Thoracic aorta (tissue), 2 donors: ENCODE measurements around the gene RASSF5. TPM values are rescaled to one million over a fixed set of nuclear protein-coding genes. Genes with fewer than 3 reads are reported as not detected.

ENCODE experiments used
- ATAC-seq: fragments of 150-250 bp; one replicate; pipeline ENCODE4 v1.8.0; 2017; ENCODE audit warnings: low read depth; ENCODE audit not compliant: insufficient number of reproducible peaks, low FRiP score
- DNase-seq: peaks from one replicate; pipeline ENCODE4 v3.0.0-alpha.2; 2020; ENCODE audit warnings: low spot score
- H3K27ac ChIP-seq, 2 donors: fragments of 200-600 bp; sonication (generic); 1 replicate in 1 of 2; 2 replicates in 1 of 2; pipeline ENCODE4 v1.5.1; 2016; ENCODE audit warnings: mild to moderate bottlenecking in 2 of 2, moderate library complexity in 2 of 2
- H3K27me3 ChIP-seq: fragments of 200-600 bp; sonication (generic); replicated peaks from 2 replicates; pipeline ENCODE4 v1.6.0; 2016; ENCODE audit warnings: mild to moderate bottlenecking; ENCODE audit not compliant: insufficient read depth
- H3K36me3 ChIP-seq: fragments of 200-600 bp; sonication (generic); one replicate; pipeline ENCODE4 v1.5.1; 2016
- H3K4me1 ChIP-seq, 2 donors: fragments of 200-600 bp; sonication (generic); 1 replicate in 1 of 2; 2 replicates in 1 of 2; pipeline versions ENCODE4 v1.5.1 to v1.6.0; 2016; ENCODE audit warnings: low read depth in 2 of 2, mild to moderate bottlenecking in 1 of 2; ENCODE audit not compliant: control insufficient read depth in 1 of 2
- H3K4me3 ChIP-seq: fragments of 200-600 bp; sonication (generic); 2 replicates; pipeline ENCODE4 v1.5.1; 2016; ENCODE audit warnings: mild to moderate bottlenecking
- H3K9me3 ChIP-seq: fragments of 200-600 bp; sonication (generic); 2 replicates; pipeline ENCODE4 v1.5.1; 2016
- total RNA-seq, 2 donors: library from RNA; depleted of rRNA; stranded (reverse); fragments of >200 nt; gene quantifications; one replicate each; pipeline versions ENCODE4 v1.1.0 to v1.2.3, GENCODE V29; 2016
- TF ChIP-seq, protein P1 (sequence below): fragments of 200-600 bp; sonication (generic); IDR thresholded peaks from one replicate; pipeline ENCODE4 v1.5.1; 2019; ENCODE audit warnings: antibody characterized with exemption

RASSF5 gene
- total RNA-seq, 2 donors from 2014 or later = 21.7 to 22.8 TPM

- Histone ChIP-seq H3K4me1 (peaks cover 10 to 20% of the 10 kb centered on the region in 2 donors), H3K27me3 (no peaks in the 10 kb centered on the region), H3K4me3 (no peak overlapping the region), H3K27ac (no peak overlapping the region), H3K9me3 (no peaks in the 10 kb centered on the region), H3K36me3 (no peaks in the 10 kb centered on the region)
- DNase-seq (no peak), ATAC-seq (no peak)
- TF ChIP-seq, protein P1, sequence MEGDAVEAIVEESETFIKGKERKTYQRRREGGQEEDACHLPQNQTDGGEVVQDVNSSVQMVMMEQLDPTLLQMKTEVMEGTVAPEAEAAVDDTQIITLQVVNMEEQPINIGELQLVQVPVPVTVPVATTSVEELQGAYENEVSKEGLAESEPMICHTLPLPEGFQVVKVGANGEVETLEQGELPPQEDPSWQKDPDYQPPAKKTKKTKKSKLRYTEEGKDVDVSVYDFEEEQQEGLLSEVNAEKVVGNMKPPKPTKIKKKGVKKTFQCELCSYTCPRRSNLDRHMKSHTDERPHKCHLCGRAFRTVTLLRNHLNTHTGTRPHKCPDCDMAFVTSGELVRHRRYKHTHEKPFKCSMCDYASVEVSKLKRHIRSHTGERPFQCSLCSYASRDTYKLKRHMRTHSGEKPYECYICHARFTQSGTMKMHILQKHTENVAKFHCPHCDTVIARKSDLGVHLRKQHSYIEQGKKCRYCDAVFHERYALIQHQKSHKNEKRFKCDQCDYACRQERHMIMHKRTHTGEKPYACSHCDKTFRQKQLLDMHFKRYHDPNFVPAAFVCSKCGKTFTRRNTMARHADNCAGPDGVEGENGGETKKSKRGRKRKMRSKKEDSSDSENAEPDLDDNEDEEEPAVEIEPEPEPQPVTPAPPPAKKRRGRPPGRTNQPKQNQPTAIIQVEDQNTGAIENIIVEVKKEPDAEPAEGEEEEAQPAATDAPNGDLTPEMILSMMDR = no peak
Measured at GRCh38 chr1:206514813-206515387, 7.6 kb downstream of the RASSF5 start.

GRCh38 chr1:206516728-206516990 is 9.3 kb downstream of the RASSF5 start:
- Histone ChIP-seq H3K36me3 (no peaks in the 10 kb centered on the region), H3K9me3 (no peaks in the 10 kb centered on the region), H3K4me1 (peaks cover 10 to 20% of the 10 kb centered on the region in 2 donors), H3K27me3 (no peaks in the 10 kb centered on the region), H3K27ac (no peak overlapping the region), H3K4me3 (no peak overlapping the region)
- ATAC-seq (no peak), DNase-seq (no peak)
- TF ChIP-seq, protein P1 = no peak

DNA sequence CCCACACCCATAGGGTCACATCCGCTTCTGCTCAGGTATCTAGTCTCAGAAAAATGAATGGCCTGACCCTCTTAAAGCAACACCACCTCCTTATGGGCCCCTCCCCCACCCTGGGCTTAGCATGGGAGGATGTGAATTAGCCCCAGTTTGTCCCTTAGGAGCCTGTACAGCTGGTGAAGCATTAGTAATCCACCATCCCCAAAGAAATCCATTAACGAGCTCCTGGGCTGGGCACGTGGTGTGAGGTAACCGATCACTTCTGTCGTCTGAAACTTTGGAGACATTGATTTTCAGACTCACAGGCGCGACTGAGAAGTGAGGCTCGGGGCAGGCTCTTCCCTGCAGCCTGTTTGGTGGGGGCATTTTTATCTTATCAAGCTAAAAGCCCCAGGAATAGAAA is 10.5 kb downstream of the RASSF5 start:
- peaks cover 9 to 16% of the 10 kb centered on the region in 2 donors for H3K4me1 ChIP-seq
- DNase-seq (no peak), ATAC-seq (no peak)
- TF ChIP-seq, protein P1 = no peak
- no peak overlapping the region for H3K4me3 ChIP-seq
- H3K27ac ChIP-seq = no peak overlapping the region
- H3K9me3 ChIP-seq = no peaks in the 10 kb centered on the region
- no peaks in the 10 kb centered on the region for H3K27me3 ChIP-seq
- no peaks in the 10 kb centered on the region for H3K36me3 ChIP-seq

DNA sequence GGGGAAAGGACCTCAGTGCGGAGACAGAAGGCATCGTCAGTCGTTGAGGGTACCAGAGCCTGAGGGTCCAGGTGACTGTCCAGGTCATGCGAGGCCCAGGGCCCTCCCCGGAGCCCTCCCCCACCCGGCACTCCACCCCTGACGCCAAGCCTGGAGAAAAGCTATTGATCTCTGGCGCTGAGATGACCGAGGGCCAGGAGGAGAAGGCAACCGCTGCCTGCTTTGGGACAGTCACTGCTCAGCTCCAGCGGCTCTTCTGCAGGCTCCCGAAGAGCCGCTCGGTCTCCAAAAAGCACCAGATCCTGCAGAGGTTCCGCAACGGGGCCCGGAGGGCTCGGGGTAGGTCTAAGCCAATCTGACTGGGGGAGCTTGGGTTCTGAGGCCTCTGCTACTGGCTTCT is 10.9 kb downstream of the RASSF5 start:
- Histone ChIP-seq H3K27ac (no peak overlapping the region), H3K4me1 (peaks cover 5 to 12% of the 10 kb centered on the region in 2 donors), H3K36me3 (no peaks in the 10 kb centered on the region), H3K4me3 (no peak overlapping the region), H3K27me3 (no peaks in the 10 kb centered on the region), H3K9me3 (no peaks in the 10 kb centered on the region)
- DNase-seq (no peak), ATAC-seq (no peak)
- TF ChIP-seq, protein P1 = no peak

GRCh38 chr1:206518743-206519142 is 11.4 kb downstream of the RASSF5 start:
- ATAC-seq (no peak), DNase-seq (no peak)
- no peaks in the 10 kb centered on the region for H3K27me3 ChIP-seq

More at GRCh38 chr1:206518743-206519142, 11.4 kb downstream of the RASSF5 start:
- H3K4me1 ChIP-seq = peaks cover 2 to 6% of the 10 kb centered on the region in 2 donors
- H3K36me3 ChIP-seq = no peaks in the 10 kb centered on the region
- no peaks in the 10 kb centered on the region for H3K9me3 ChIP-seq
- no peak overlapping the region for H3K4me3 ChIP-seq
- TF ChIP-seq, protein P1 = no peak
- H3K27ac ChIP-seq = no peak overlapping the region
